ENCODE data around the gene HOXB3.
A peak's percentile ranks its signal among the peaks of the same experiment; 100 is the strongest.

The HOXB3 gene

GRCh38 chr17:48505788-48506187 lies 84.3 kb downstream of the HOXB3 start:
- CTCF ChIA-PET: interaction anchor here (0.6 to 4.1 kb wide), 7 partner anchors 12 to 136 kb away, joined by 3 to 33 read pairs (median 4); partner anchors contain the start of gene HOXB5
- no peak for TF ChIP-seq CTCF (IDR thresholded peaks at IDR 0.05; ENCODE audit: insufficient read depth, low read length, missing control alignments)
- DNase-seq (ENCODE audit: low read depth, low spot score): peak; percentile 58
- no peak overlapping the region for H3K4me3 ChIP-seq (ENCODE audit: low read depth, low read length)
- POLR2A ChIA-PET: interaction anchor here (0.6 to 1.7 kb wide), 2 partner anchors 13 to 22 kb away, joined by 3 to 5 read pairs; no protein-coding TSS in a partner anchor

GRCh38 chr17:48504953-48505352 lies 85.1 kb downstream of the HOXB3 start:
- POLR2A ChIA-PET: no interaction called here

GRCh38 chr17:48503747-48504146 lies 86.3 kb downstream of the HOXB3 start:
- CTCF ChIA-PET: interaction anchor here (0.9 to 4.1 kb wide), 5 partner anchors 11 to 152 kb away, joined by 3 to 33 read pairs (median 5); no protein-coding TSS in a partner anchor
- H3K4me3 ChIP-seq (ENCODE audit: low read depth, low read length): no peak overlapping the region
- DNase-seq (ENCODE audit: low read depth, low spot score): no peak
- TF ChIP-seq CTCF (IDR thresholded peaks at IDR 0.05; ENCODE audit: insufficient read depth, low read length, missing control alignments): no peak
- POLR2A ChIA-PET: no interaction called here

More at GRCh38 chr17:48504953-48505352, 85.1 kb downstream of the HOXB3 start:
- TF ChIP-seq CTCF (IDR thresholded peaks at IDR 0.05; ENCODE audit: insufficient read depth, low read length, missing control alignments): no peak
- H3K4me3 ChIP-seq (ENCODE audit: low read depth, low read length): no peak overlapping the region
- DNase-seq (ENCODE audit: low read depth, low spot score): no peak
- CTCF ChIA-PET: interaction anchor here (0.9 to 4.1 kb wide), 5 partner anchors 12 to 88 kb away, joined by 3 to 33 read pairs (median 5); partner anchors contain the start of gene HOXB5

GRCh38 chr17:48502901-48503300 lies 87.1 kb downstream of the HOXB3 start:
- no peak for TF ChIP-seq CTCF (IDR thresholded peaks at IDR 0.05; ENCODE audit: insufficient read depth, low read length, missing control alignments)
- no peak for DNase-seq (ENCODE audit: low read depth, low spot score)
- no peak overlapping the region for H3K4me3 ChIP-seq (ENCODE audit: low read depth, low read length)
- POLR2A ChIA-PET: no interaction called here
- CTCF ChIA-PET: interaction anchor here (0.9 to 4.1 kb wide), 4 partner anchors 10 to 151 kb away, joined by 3 to 33 read pairs (median 14); no protein-coding TSS in a partner anchor

GRCh38 chr17:48502312-48502711 lies 87.7 kb downstream of the HOXB3 start:
- ChIA-PET POLR2A (no interaction called here), CTCF (interaction anchor here (2.3 kb wide), 1 partner anchor 10 kb away, joined by 14 read pairs; no protein-coding TSS in a partner anchor)
- DNase-seq (ENCODE audit: low read depth, low spot score): no peak
- no peak for TF ChIP-seq CTCF (IDR thresholded peaks at IDR 0.05; ENCODE audit: insufficient read depth, low read length, missing control alignments)
- no peak overlapping the region for H3K4me3 ChIP-seq (ENCODE audit: low read depth, low read length)

GRCh38 chr17:48500435-48501426 lies 89.3 kb downstream of the HOXB3 start:
- ChIA-PET POLR2A (interaction anchor here (0.8 to 1.4 kb wide), 2 partner anchors 9 to 14 kb away, joined by 3 to 5 read pairs; no protein-coding TSS in a partner anchor), CTCF (interaction anchor here (0.7 to 2.3 kb wide), 12 partner anchors 8 to 161 kb away, joined by 3 to 14 read pairs (median 3); no protein-coding TSS in a partner anchor)
- no peak for TF ChIP-seq CTCF (IDR thresholded peaks at IDR 0.05; ENCODE audit: insufficient read depth, low read length, missing control alignments)
- no peak overlapping the region for H3K4me3 ChIP-seq (ENCODE audit: low read depth, low read length)
- DNase-seq (ENCODE audit: low read depth, low spot score): no peak
